Measurements from ENCODE around the gene APOBEC2.

APOBEC2 gene

GRCh38 chr6:41037107-41037900 lies 15.7 kb upstream of the APOBEC2 start:
- no peak for DNase-seq (ENCODE audit: low read depth, low spot score)

- DNase-seq (ENCODE audit: low read depth, low spot score), result no peak
Measured at GRCh38 chr6:41038205-41038604, 14.8 kb upstream of the APOBEC2 start.

- DNase-seq (ENCODE audit: low read depth, low spot score), result no peak
Measured at GRCh38 chr6:41039060-41039998, 13.7 kb upstream of the APOBEC2 start, which contains the start of gene UNC5CL. Gene UNC5CL, minus strand, starts transcription at chr6:41039221. Its CDS starts 4,147 bp downstream, at chr6:41035074.

- no peak for DNase-seq (ENCODE audit: low read depth, low spot score)
Measured at GRCh38 chr6:41040101-41040939, 12.7 kb upstream of the APOBEC2 start.

- no peak for DNase-seq (ENCODE audit: low read depth, low spot score)
Measured at GRCh38 chr6:41040940-41041536, 12.0 kb upstream of the APOBEC2 start.

- no peak for DNase-seq (ENCODE audit: low read depth, low spot score)
Measured at GRCh38 chr6:41042226-41043055, 10.6 kb upstream of the APOBEC2 start, which contains the start of gene TSPO2. Gene TSPO2, plus strand, starts transcription at chr6:41042467. Its CDS starts 519 bp downstream, at chr6:41042986.

GRCh38 chr6:41043151-41043550 lies 9.9 kb upstream of the APOBEC2 start:
- no peak for DNase-seq (ENCODE audit: low read depth, low spot score)

GRCh38 chr6:41045664-41046063 lies 7.3 kb upstream of the APOBEC2 start:
- DNase-seq (ENCODE audit: low read depth, low spot score), result no peak

- DNase-seq (ENCODE audit: low read depth, low spot score), result no peak
Measured at GRCh38 chr6:41046084-41046483, 6.9 kb upstream of the APOBEC2 start.

- no peak for DNase-seq (ENCODE audit: low read depth, low spot score)
Measured at GRCh38 chr6:41047306-41047705, 5.7 kb upstream of the APOBEC2 start.

- no peak for DNase-seq (ENCODE audit: low read depth, low spot score)
Measured at GRCh38 chr6:41047745-41048732, 5.0 kb upstream of the APOBEC2 start.

GRCh38 chr6:41049521-41049920 lies 3.5 kb upstream of the APOBEC2 start:
- DNase-seq (ENCODE audit: low read depth, low spot score), result no peak

GRCh38 chr6:41049955-41050354 lies 3.0 kb upstream of the APOBEC2 start:
- DNase-seq (ENCODE audit: low read depth, low spot score), result no peak

GRCh38 chr6:41050536-41050935 lies 2.5 kb upstream of the APOBEC2 start:
- no peak for DNase-seq (ENCODE audit: low read depth, low spot score)

GRCh38 chr6:41051873-41052272 lies 1.1 kb upstream of the APOBEC2 start:
- DNase-seq (ENCODE audit: low read depth, low spot score), result no peak

- DNase-seq (ENCODE audit: low read depth, low spot score), result no peak
Measured at GRCh38 chr6:41054511-41054910, 1.5 kb downstream of the APOBEC2 start.

GRCh38 chr6:41055149-41055548 lies 2.1 kb downstream of the APOBEC2 start:
- DNase-seq (ENCODE audit: low read depth, low spot score), result no peak

- DNase-seq (ENCODE audit: low read depth, low spot score), result no peak
Measured at GRCh38 chr6:41056768-41057490, 3.9 kb downstream of the APOBEC2 start.

All from smooth muscle cell of the brain vasculature (primary cell).